Melanocyte of skin (primary cell): ENCODE results near the gene HELLS. TPM values are rescaled to one million over a fixed set of nuclear protein-coding genes. Genes with fewer than 3 reads are reported as not detected.

Experiments used
- total RNA-seq, 2 donors: library from RNA; depleted of rRNA; stranded (reverse); fragments of >200 nt; gene quantifications; 2 replicates each; pipeline ENCODE4 v1.2.3, GENCODE V29; 2012

The HELLS gene
- 10 to 100 TPM; 16.5 to 34.0 TPM for total RNA-seq

GRCh38 chr10:94545391-94546048 is at the start of gene HELLS:
HELLS (plus strand) TSS chr10:94545788; CDS start chr10:94545922, 134 bp downstream.

Other genes starting within 250 kb of the HELLS start
- 10 to 100 TPM; 19.3 to 34.3 TPM for gene NOC3L, start 182.8 kb upstream of the HELLS start, total RNA-seq
- 10 to 100 TPM in 1 of 2 donors, 1 to 10 TPM in 1; 8.7 to 10.7 TPM for gene TBC1D12, start 143.2 kb upstream of the HELLS start, total RNA-seq
- gene CYP2C18, start 137.9 kb downstream of the HELLS start, total RNA-seq = not detected
- gene CYP2C19, start 216.9 kb downstream of the HELLS start, total RNA-seq = not detected